HG02642 (cell line): ENCODE data around the gene PAX5.

Experiments
- ATAC-seq: cut with Tn5 transposase; IDR thresholded peaks from one replicate; pipeline ENCODE4 v1.9.1; 2021; ENCODE audit warnings: mild to moderate bottlenecking; ENCODE audit not compliant: unreplicated experiment, poor library complexity

PAX5 gene

GRCh38 chr9:37038302-37038942 lies 4.4 kb upstream of the PAX5 start:
- ATAC-seq: no peak

GRCh38 chr9:37037503-37038301 lies 3.6 kb upstream of the PAX5 start:
- ATAC-seq: peak; percentile 22

- ATAC-seq: peak; percentile 31
These were observed 2.9 kb upstream of the PAX5 start for GRCh38 chr9:37036776-37037502.

GRCh38 chr9:37036371-37036775 lies 2.3 kb upstream of the PAX5 start:
- ATAC-seq: peak; percentile 8

- ATAC-seq: no peak
These were observed 1.7 kb upstream of the PAX5 start for GRCh38 chr9:37035648-37036370.

GRCh38 chr9:37034938-37035647 lies 1.0 kb upstream of the PAX5 start:
- no peak for ATAC-seq

GRCh38 chr9:37034305-37034937 lies 353 bp upstream of the PAX5 start:
- peak; percentile 27 for ATAC-seq

- no peak for ATAC-seq
These were observed 927 bp downstream of the PAX5 start for GRCh38 chr9:37033141-37033540.

GRCh38 chr9:37032713-37033112 lies 1.4 kb downstream of the PAX5 start:
- no peak for ATAC-seq

- no peak for ATAC-seq
These were observed 2.2 kb downstream of the PAX5 start for GRCh38 chr9:37031902-37032301.

GRCh38 chr9:37031081-37031480 lies 3.0 kb downstream of the PAX5 start:
- no peak for ATAC-seq

- ATAC-seq: no peak
These were observed 3.5 kb downstream of the PAX5 start for GRCh38 chr9:37030611-37030939.

GRCh38 chr9:37029776-37030610 lies 4.1 kb downstream of the PAX5 start:
- ATAC-seq: no peak

- no peak for ATAC-seq
These were observed 4.7 kb downstream of the PAX5 start for GRCh38 chr9:37029304-37029775.

- no peak for ATAC-seq
These were observed 5.5 kb downstream of the PAX5 start for GRCh38 chr9:37028420-37029031.

GRCh38 chr9:37027582-37028419 lies 6.3 kb downstream of the PAX5 start:
- ATAC-seq: peak; percentile 79

GRCh38 chr9:37026931-37027581 lies 7.0 kb downstream of the PAX5 start:
- peak; percentile 1 for ATAC-seq
